Measurements from ENCODE around the gene DICER1.

Gene DICER1

GRCh38 chr14:95037273-95037672, 120.1 kb downstream of the DICER1 start:
- no peak for DNase-seq (ENCODE audit: low spot score)
